PC-3 (cell line): ENCODE results near the gene ANKRD13C. TPM values are rescaled to one million over a fixed set of nuclear protein-coding genes. Genes with fewer than 3 reads are reported as not detected.
"Not testable (repeated sequence)": the region's sequence is repeated elsewhere in the genome, so short reads cannot be mapped to it uniquely, and the experiment has no call there.

Source experiments
- ATAC-seq: fragments of 200-7000 bp; cut with Tn5 transposase; 2 replicates; pipeline ENCODE4 v1.9.1; 2020; ENCODE audit warnings: mild to moderate bottlenecking, moderate library complexity
- BruUV-seq: library from RNA; stranded (reverse); fragments of 400-500 nt; replicated peaks from 2 replicates; lab custom pipeline; 2021; lab: Mats Ljungman, UMichigan
- CTCF ChIA-PET: fragments of 300-600 bp; sonication (Branson Sonifier 250); formaldehyde crosslinking; loops from one replicate; lab custom pipeline; 2022; ENCODE audit warnings: antibody characterized with exemption; lab: Charles Lee
- POLR2A ChIA-PET: fragments of 300-600 bp; sonication (Branson Sonifier 250); formaldehyde crosslinking; loops from one replicate; lab custom pipeline; 2022; ENCODE audit warnings: antibody characterized with exemption; ENCODE audit not compliant: unreplicated experiment; lab: Charles Lee
- DNase-seq: peaks from one replicate; pipeline ENCODE4 v3.0.0-alpha.2; 2015
- H2AFZ ChIP-seq: fragments of 300-600 bp; sonication (generic); 2 replicates; pipeline ENCODE4 v1.6.0; 2016; ENCODE audit warnings: antibody characterized with exemption, low read length
- H3F3A ChIP-seq: fragments of 300-600 bp; sonication (generic); one replicate; pipeline ENCODE4 v1.6.0; 2017; ENCODE audit warnings: antibody characterized with exemption, low read length, control low read depth, mild to moderate bottlenecking; ENCODE audit not compliant: unreplicated experiment
- H3K27ac ChIP-seq: fragments of 300-600 bp; sonication (generic); 2 replicates; pipeline ENCODE4 v1.5.1; 2016; ENCODE audit warnings: mild to moderate bottlenecking, low read length
- H3K27me3 ChIP-seq: fragments of 300-600 bp; sonication (generic); 2 replicates; pipeline ENCODE4 v1.6.1; 2016; ENCODE audit warnings: low read length, mixed read lengths
- H3K36me3 ChIP-seq: fragments of 300-600 bp; sonication (generic); 2 replicates; pipeline ENCODE4 v1.6.1; 2016; ENCODE audit warnings: low read depth, mixed run types, low read length, mixed read lengths
- H3K4me1 ChIP-seq: fragments of 300-600 bp; sonication (generic); 2 replicates; pipeline ENCODE4 v1.5.1; 2016; ENCODE audit warnings: low read length; ENCODE audit not compliant: insufficient read depth
- H3K4me2 ChIP-seq: fragments of 300-600 bp; sonication (generic); 2 replicates; pipeline ENCODE4 v1.6.0; 2016; ENCODE audit warnings: low read length
- H3K4me3 ChIP-seq: fragments of 300-600 bp; sonication (generic); 2 replicates; pipeline ENCODE4 v1.5.1; 2016; ENCODE audit warnings: mild to moderate bottlenecking, low read length, mixed read lengths
- H3K79me2 ChIP-seq: fragments of 300-600 bp; sonication (generic); 2 replicates; pipeline ENCODE4 v1.6.1; 2017; ENCODE audit warnings: low read length, mixed read lengths
- H3K9ac ChIP-seq: fragments of 300-600 bp; sonication (generic); 2 replicates; pipeline ENCODE4 v1.6.0; 2016; ENCODE audit warnings: mild to moderate bottlenecking, low read length
- H3K9me2 ChIP-seq: fragments of 300-600 bp; sonication (generic); replicated peaks from 2 replicates; pipeline ENCODE4 v1.6.1; 2016; ENCODE audit warnings: mixed run types, low read length, mixed read lengths
- H3K9me3 ChIP-seq: fragments of 300-600 bp; sonication (generic); 2 replicates; pipeline ENCODE4 v1.6.1; 2016; ENCODE audit warnings: low read length, mixed read lengths
- H4K20me1 ChIP-seq: fragments of 300-600 bp; sonication (generic); 2 replicates; pipeline ENCODE4 v1.6.1; 2016; ENCODE audit warnings: low read length, mixed read lengths
- CTCF ChIP-seq: fragments of 300-600 bp; sonication (generic); conservative IDR thresholded peaks from 2 replicates; pipeline ENCODE4 v1.5.1; 2017; ENCODE audit warnings: antibody characterized with exemption, low read depth, mild to moderate bottlenecking, low read length
- EZH2 ChIP-seq: fragments of 300-600 bp; sonication (generic); IDR thresholded peaks from one replicate; pipeline ENCODE4 v1.6.1; 2017; ENCODE audit warnings: antibody characterized with exemption, mild to moderate bottlenecking, low read length; ENCODE audit not compliant: unreplicated experiment
- EZH2phosphoT487 ChIP-seq: fragments of 300-600 bp; sonication (generic); IDR thresholded peaks from 2 replicates; pipeline ENCODE4 v1.6.1; 2018; ENCODE audit warnings: mild to moderate bottlenecking, antibody characterized with exemption, low read length, borderline replicate concordance
- intact Hi-C: fragments of 100-400 bp; cut with micrococcal nuclease; formaldehyde crosslinking; loops from 2 replicates; pipeline ENCODE4 v1.9.0; 2023
- total RNA-seq: library from RNA; depleted of rRNA; stranded (reverse); fragments of >200 nt; gene quantifications from 2 replicates; pipeline ENCODE4 v1.2.3, GENCODE V29; 2014

Gene ANKRD13C
- total RNA-seq, 1 experiment from 2014 or later, result 41.5 TPM

GRCh38 chr1:70353601-70354331, 756 bp downstream of the ANKRD13C start:
- DNase-seq (peak; percentile 82), ATAC-seq (peak; percentile 37)
- peak overlapping the region; percentile 92 for H3K27ac ChIP-seq
- ChIA-PET CTCF (no interaction called here), POLR2A (interaction anchor here (0.6 to 3.0 kb wide), 3 partner anchors 37 to 63 kb away, joined by 3 to 22 read pairs (median 4); partner anchors contain the start of gene CTH)
- peak overlapping the region; percentile 98 for H3K9ac ChIP-seq
- TF ChIP-seq EZH2 (no peak), EZH2phosphoT487 (no peak), CTCF (no peak)
- H4K20me1 ChIP-seq, result peaks cover 32% of the 10 kb centered on the region
- no peaks in the 10 kb centered on the region for H3K36me3 ChIP-seq
- H3K79me2 ChIP-seq, result peaks cover 90% of the 10 kb centered on the region
- peak overlapping the region; percentile 90 for H3K4me2 ChIP-seq
- no peaks in the 10 kb centered on the region for H3K27me3 ChIP-seq
- H3K4me1 ChIP-seq, result peaks cover 56% of the 10 kb centered on the region
- intact Hi-C loops, result loop anchor here (1.0 to 5.0 kb wide), 6 partner anchors 21 to 159 kb away; partner anchors contain the start of genes CTH and SRSF11
- H3K4me3 ChIP-seq, result peak overlapping the region; percentile 94
- H3F3A ChIP-seq, result no peaks in the 10 kb centered on the region
- peak overlapping the region; percentile 66 for H2AFZ ChIP-seq
- H3K9me3 ChIP-seq, result no peaks in the 10 kb centered on the region
- no TSS peak for BruUV-seq
- no peaks in the 10 kb centered on the region for H3K9me2 ChIP-seq

GRCh38 chr1:70353044-70353443, 1.5 kb downstream of the ANKRD13C start:
- Histone ChIP-seq H3K79me2 (peaks cover 92% of the 10 kb centered on the region), H4K20me1 (peaks cover 38% of the 10 kb centered on the region), H3K4me3 (peak overlapping the region; percentile 94), H3K27me3 (no peaks in the 10 kb centered on the region), H3K9me2 (no peaks in the 10 kb centered on the region), H3K4me2 (peak overlapping the region; percentile 90), H3K27ac (peak overlapping the region; percentile 92), H3K9me3 (no peaks in the 10 kb centered on the region), H3K36me3 (no peaks in the 10 kb centered on the region), H2AFZ (no peak overlapping the region), H3K4me1 (peaks cover 50% of the 10 kb centered on the region), H3F3A (no peaks in the 10 kb centered on the region), H3K9ac (peak overlapping the region; percentile 98)
- no peak for DNase-seq
- TF ChIP-seq CTCF, result no peak
- no peak for TF ChIP-seq EZH2
- TF ChIP-seq EZH2phosphoT487, result no peak
- POLR2A ChIA-PET, result interaction anchor here (0.6 to 3.0 kb wide), 3 partner anchors 36 to 138 kb away, joined by 3 to 22 read pairs (median 5); partner anchors contain the start of gene CTH
- BruUV-seq, result no TSS peak
- intact Hi-C loops, result loop anchor here (2.0 to 5.0 kb wide), 4 partner anchors 20 to 159 kb away; partner anchors contain the start of gene SRSF11
- ATAC-seq, result no peak
- CTCF ChIA-PET, result no interaction called here

- H3K9ac ChIP-seq, H3K9me3 ChIP-seq, H3K27ac ChIP-seq, H2AFZ ChIP-seq, H3K9me2 ChIP-seq, H3F3A ChIP-seq, CTCF ChIA-PET, DNase-seq, ATAC-seq, H3K27me3 ChIP-seq, H3K36me3 ChIP-seq, BruUV-seq: not testable (repeated sequence)
- POLR2A ChIA-PET, result interaction anchor here (0.6 to 1.2 kb wide), 2 partner anchors 61 to 128 kb away, joined by 7 to 9 read pairs; partner anchors contain the start of genes CTH and SRSF11
- Histone ChIP-seq H3K79me2 (peaks cover 99% of the 10 kb centered on the region), H3K4me2 (peak overlapping the region; percentile 63), H3K4me1 (peaks cover 33% of the 10 kb centered on the region), H4K20me1 (peaks cover 49% of the 10 kb centered on the region), H3K4me3 (0 out of 2 replicates have a peak overlapping the region, but pooled peaks have one; percentile 14)
- intact Hi-C loops, result loop anchor here (5.0 kb wide), 3 partner anchors 32 to 163 kb away; partner anchors contain the start of gene SRSF11
These were observed 4.7 kb downstream of the ANKRD13C start for GRCh38 chr1:70349799-70350198.
